Kidney capillary endothelial cell (primary cell): Measurements from ENCODE around the gene LGR5.
"Not testable (repeated sequence)": the region's sequence is repeated elsewhere in the genome, so short reads cannot be mapped to it uniquely, and the experiment has no call there.

Experiments
- DNase-seq: peaks from one replicate; pipeline ENCODE4 v3.0.0-alpha.2; 2018; ENCODE audit warnings: low spot score

The LGR5 gene

GRCh38 chr12:71474791-71475190 lies 35.2 kb downstream of the LGR5 start:
- DNase-seq, result no peak

GRCh38 chr12:71475280-71475679 lies 35.7 kb downstream of the LGR5 start:
- no peak for DNase-seq

- no peak for DNase-seq
Measured at GRCh38 chr12:71476513-71476912, 36.9 kb downstream of the LGR5 start.

GRCh38 chr12:71477609-71478008 lies 38.0 kb downstream of the LGR5 start:
- no peak for DNase-seq

GRCh38 chr12:71478270-71478669 lies 38.7 kb downstream of the LGR5 start:
- no peak for DNase-seq

GRCh38 chr12:71484272-71484905 lies 44.8 kb downstream of the LGR5 start:
- DNase-seq, result no peak

- not testable (repeated sequence) for DNase-seq
Measured at GRCh38 chr12:71490844-71491243, 51.2 kb downstream of the LGR5 start.

- DNase-seq, result no peak
Measured at GRCh38 chr12:71492604-71493003, 53.0 kb downstream of the LGR5 start.

- no peak for DNase-seq
Measured at GRCh38 chr12:71499834-71500233, 60.2 kb downstream of the LGR5 start.

- no peak for DNase-seq
Measured at GRCh38 chr12:71503579-71504391, 64.2 kb downstream of the LGR5 start.

- no peak for DNase-seq
Measured at GRCh38 chr12:71504476-71504875, 64.9 kb downstream of the LGR5 start.

- DNase-seq, result no peak
Measured at GRCh38 chr12:71509705-71510104, 70.1 kb downstream of the LGR5 start.

- no peak for DNase-seq
Measured at GRCh38 chr12:71517145-71517846, 77.7 kb downstream of the LGR5 start.

- DNase-seq, result no peak
Measured at GRCh38 chr12:71521125-71521524, 81.5 kb downstream of the LGR5 start.

- no peak for DNase-seq
Measured at GRCh38 chr12:71524626-71525025, 85.0 kb downstream of the LGR5 start.

GRCh38 chr12:71533703-71534102 lies 94.1 kb downstream of the LGR5 start:
- DNase-seq, result no peak

- DNase-seq, result no peak
Measured at GRCh38 chr12:71536279-71536938, 96.8 kb downstream of the LGR5 start.

- DNase-seq, result no peak
Measured at GRCh38 chr12:71536939-71537622, 97.5 kb downstream of the LGR5 start.

GRCh38 chr12:71538807-71539206 lies 99.2 kb downstream of the LGR5 start:
- DNase-seq, result no peak

GRCh38 chr12:71541583-71541982 lies 102.0 kb downstream of the LGR5 start:
- no peak for DNase-seq

GRCh38 chr12:71546322-71546861 lies 106.8 kb downstream of the LGR5 start:
- no peak for DNase-seq

GRCh38 chr12:71548893-71549292 lies 109.3 kb downstream of the LGR5 start:
- DNase-seq, result no peak
